Activated naive CD4-positive, alpha-beta T cell treated with anti-CD3 and anti-CD28 coated beads for 36 hours (primary cell): Measurements from ENCODE around the gene RAD17. TPM values are rescaled to one million over a fixed set of nuclear protein-coding genes. Genes with fewer than 3 reads are reported as not detected.
"Not testable (repeated sequence)": the region's sequence is repeated elsewhere in the genome, so short reads cannot be mapped to it uniquely, and the experiment has no call there.

Source experiments
- CTCF ChIA-PET: fragments of 350-600 bp; sonication (Branson Sonifier 250); formaldehyde crosslinking; loops from one replicate; lab custom pipeline; 2021; ENCODE audit warnings: antibody characterized with exemption; lab: Charles Lee
- DNase-seq: peaks from one replicate; pipeline ENCODE4 v3.0.0-alpha.2; 2020
- H3K27ac Mint-ChIP-seq: one replicate; pipeline ENCODE4 v1.8.0; 2021; ENCODE audit warnings: mild to moderate bottlenecking, mixed read lengths
- H3K27me3 Mint-ChIP-seq: one replicate; pipeline ENCODE4 v1.8.0; 2021; ENCODE audit warnings: low read depth, mixed read lengths
- H3K36me3 Mint-ChIP-seq: one replicate; pipeline ENCODE4 v1.8.0; 2021; ENCODE audit warnings: low read depth, mixed read lengths
- H3K4me1 Mint-ChIP-seq: one replicate; pipeline ENCODE4 v1.8.0; 2021; ENCODE audit warnings: low read depth, mixed read lengths
- H3K4me3 Mint-ChIP-seq: one replicate; pipeline ENCODE4 v1.8.0; 2021; ENCODE audit warnings: mild to moderate bottlenecking, moderate library complexity, mixed read lengths
- H3K9me3 Mint-ChIP-seq: one replicate; pipeline ENCODE4 v1.8.0; 2021; ENCODE audit warnings: mixed read lengths
- intact Hi-C: fragments of 100-400 bp; cut with micrococcal nuclease; formaldehyde crosslinking; loops from one replicate; pipeline ENCODE4 v1.15.1; 2023
- total RNA-seq, 2 experiments: library from RNA; stranded (reverse); gene quantifications; one replicate each; pipeline ENCODE4 v1.2.3, GENCODE V29; 2021

RAD17 gene
- total RNA-seq, 2 experiments from 2014 or later: 24.1 to 26.2 TPM

DNA sequence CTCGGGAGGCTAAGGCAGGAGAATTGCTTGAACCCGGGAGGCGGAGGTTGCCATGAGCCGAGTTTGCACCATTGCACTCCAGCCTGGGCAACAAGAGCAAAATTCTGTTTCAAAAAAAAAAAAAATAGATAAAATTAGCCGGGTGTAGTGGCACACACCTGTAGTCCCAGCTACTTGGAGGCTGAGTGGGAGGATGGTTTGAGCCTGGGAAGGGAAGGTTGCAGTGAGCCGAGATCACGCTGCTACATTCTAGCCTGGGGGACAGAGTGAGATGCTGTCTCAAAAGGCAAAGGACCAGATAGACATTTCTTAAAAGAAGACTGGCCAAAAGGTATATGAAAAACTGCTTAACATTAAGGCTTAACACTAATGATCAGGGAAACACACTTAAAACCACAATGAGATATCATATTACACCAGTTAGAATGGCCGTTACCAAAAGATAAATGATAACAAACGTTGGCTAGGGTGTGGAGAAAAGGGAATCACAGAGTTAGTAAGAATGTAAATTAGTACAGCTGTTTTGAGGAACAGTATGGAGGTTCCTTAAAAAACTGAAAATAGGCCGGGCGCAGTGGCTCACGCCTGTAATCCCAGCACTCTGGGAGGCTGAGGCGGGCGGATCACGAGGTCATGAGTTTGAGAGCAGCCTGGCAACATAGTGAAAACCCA, 35.2 kb downstream of the RAD17 start:
- H3K27ac Mint-ChIP-seq: no peak overlapping the region
- H3K27me3 Mint-ChIP-seq: no peaks in the 10 kb centered on the region
- H3K4me3 Mint-ChIP-seq: no peak overlapping the region
- peaks cover 36% of the 10 kb centered on the region for H3K36me3 Mint-ChIP-seq
- H3K9me3 Mint-ChIP-seq: peaks cover 2% of the 10 kb centered on the region
- intact Hi-C loops: no loop called here
- CTCF ChIA-PET: interaction anchor here (0.6 to 1.0 kb wide), 2 partner anchors 27 to 311 kb away, joined by 3 to 4 read pairs; partner anchors contain the start of gene SLC30A5
- no peak for DNase-seq
- no peaks in the 10 kb centered on the region for H3K4me1 Mint-ChIP-seq

DNA sequence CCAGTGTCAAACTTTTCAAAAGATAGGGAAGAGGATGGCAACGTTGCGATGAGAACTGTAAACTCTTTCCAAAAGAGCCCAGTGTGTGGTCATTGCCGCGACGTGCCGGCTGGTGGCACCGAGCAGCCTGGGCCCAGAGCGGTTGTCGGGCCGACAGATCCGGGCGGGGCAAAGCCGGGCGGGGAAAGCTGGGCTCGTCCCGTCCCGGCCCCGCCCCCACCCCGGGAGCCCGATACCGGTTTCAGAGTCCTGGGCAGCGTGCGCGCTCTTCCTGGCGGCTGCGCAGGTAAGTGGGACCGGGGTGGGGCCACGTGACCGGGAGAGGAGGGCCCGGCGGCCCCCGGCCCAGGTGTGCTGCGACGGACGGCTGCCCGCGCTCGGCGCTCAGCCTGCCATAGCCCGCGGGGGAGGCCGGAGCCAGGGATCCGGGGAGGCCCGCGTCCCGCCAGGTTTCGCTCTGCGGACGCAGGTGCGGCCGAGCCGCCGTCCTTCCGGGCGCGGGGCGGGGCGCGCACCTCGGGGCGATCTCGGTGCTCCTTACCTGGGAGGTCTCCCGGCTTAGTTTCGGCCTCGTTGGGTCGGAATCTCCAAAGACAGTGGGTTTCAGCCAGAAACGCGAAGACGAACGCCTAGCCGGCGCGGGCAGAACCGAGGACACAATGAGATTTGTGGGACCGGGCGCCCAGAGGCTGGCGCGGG, 45.4 kb downstream of the RAD17 start, which contains the start of gene MARVELD2:
TSS of gene MARVELD2 (plus strand) at position 232 of the 699 bp plus-strand sequence. CDS start 4,270 bp downstream, outside the sequence.
- H3K27ac Mint-ChIP-seq: no peak within 1 kb of the TSS
- peak; percentile 58 for DNase-seq
- H3K36me3 Mint-ChIP-seq: peaks cover 8% of the 10 kb centered on the region
- no peaks in the 10 kb centered on the region for H3K27me3 Mint-ChIP-seq
- no peaks in the 10 kb centered on the region for H3K9me3 Mint-ChIP-seq
- peaks cover 2% of the 10 kb centered on the region for H3K4me1 Mint-ChIP-seq
- intact Hi-C loops: no loop called here
- CTCF ChIA-PET: no interaction called here
- H3K4me3 Mint-ChIP-seq: peak within 1 kb of the TSS; percentile 52

DNA sequence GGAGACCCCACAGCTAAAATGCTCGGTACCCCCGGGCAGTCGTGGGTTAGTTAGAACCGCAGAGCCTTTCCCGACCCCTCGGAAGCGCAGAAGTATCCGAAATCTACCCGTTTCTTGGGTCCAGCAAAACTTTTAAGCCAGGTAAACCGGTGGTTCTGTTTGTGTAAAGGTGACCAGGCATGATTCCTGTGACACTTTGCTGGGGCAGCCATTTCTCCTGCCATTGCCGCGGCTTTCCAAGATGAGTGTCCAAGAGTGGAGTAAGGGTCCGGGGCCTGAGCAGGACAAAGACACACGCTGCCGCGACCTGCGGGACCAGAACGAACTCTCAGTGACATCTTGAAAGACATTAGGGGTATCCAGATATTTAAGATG, 46.0 kb downstream of the RAD17 start:
- DNase-seq: no peak
- peaks cover 2% of the 10 kb centered on the region for H3K4me1 Mint-ChIP-seq
- H3K9me3 Mint-ChIP-seq: no peaks in the 10 kb centered on the region
- H3K27me3 Mint-ChIP-seq: no peaks in the 10 kb centered on the region
- H3K36me3 Mint-ChIP-seq: peaks cover 8% of the 10 kb centered on the region
- intact Hi-C loops: no loop called here
- peak overlapping the region; percentile 52 for H3K4me3 Mint-ChIP-seq
- CTCF ChIA-PET: no interaction called here
- H3K27ac Mint-ChIP-seq: no peak overlapping the region

- no peak for DNase-seq
- peaks cover 2% of the 10 kb centered on the region for H3K4me1 Mint-ChIP-seq
- peak overlapping the region; percentile 7 for H3K4me3 Mint-ChIP-seq
- intact Hi-C loops: no loop called here
- no peak overlapping the region for H3K27ac Mint-ChIP-seq
- peaks cover 7% of the 10 kb centered on the region for H3K36me3 Mint-ChIP-seq
- CTCF ChIA-PET: no interaction called here
- H3K9me3 Mint-ChIP-seq: no peaks in the 10 kb centered on the region
- H3K27me3 Mint-ChIP-seq: no peaks in the 10 kb centered on the region
Observed at GRCh38 chr5:69416180-69416579, 46.6 kb downstream of the RAD17 start.

- intact Hi-C loops: no loop called here
- no peaks in the 10 kb centered on the region for H3K9me3 Mint-ChIP-seq
- CTCF ChIA-PET: no interaction called here
Observed at GRCh38 chr5:69416699-69417098, 47.1 kb downstream of the RAD17 start.

DNA sequence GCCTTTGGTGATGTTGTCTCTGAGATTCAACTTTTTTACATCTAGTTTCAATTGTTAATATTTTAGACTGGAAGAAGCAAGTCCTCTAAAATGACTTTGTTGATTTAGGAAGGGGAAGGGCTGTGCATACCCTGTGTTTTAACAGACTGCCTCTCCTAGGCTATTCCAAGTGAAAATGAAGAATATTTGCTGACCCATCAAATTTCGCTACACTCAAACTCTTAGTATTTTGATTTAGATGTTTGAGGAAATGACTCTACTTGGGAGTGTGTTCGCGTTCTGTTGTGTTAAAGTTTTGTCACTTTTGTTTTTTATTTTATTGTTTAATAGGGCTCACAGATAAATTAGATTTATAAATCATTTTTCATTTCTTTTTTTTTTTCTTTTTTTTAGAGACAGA, 48.9 kb downstream of the RAD17 start:
- Mint-ChIP-seq H3K9me3 (peaks cover 3% of the 10 kb centered on the region), H3K36me3 (peaks cover 2% of the 10 kb centered on the region), H3K27me3 (no peaks in the 10 kb centered on the region), H3K4me1 (peaks cover 2% of the 10 kb centered on the region), H3K27ac (no peak overlapping the region), H3K4me3 (no peak overlapping the region)
- no peak for DNase-seq
- CTCF ChIA-PET: no interaction called here
- intact Hi-C loops: no loop called here

More at GRCh38 chr5:69416699-69417098, 47.1 kb downstream of the RAD17 start:
- Mint-ChIP-seq H3K4me3 (no peak overlapping the region), H3K4me1 (peaks cover 2% of the 10 kb centered on the region), H3K27ac (no peak overlapping the region), H3K36me3 (peaks cover 3% of the 10 kb centered on the region), H3K27me3 (no peaks in the 10 kb centered on the region)
- no peak for DNase-seq

DNA sequence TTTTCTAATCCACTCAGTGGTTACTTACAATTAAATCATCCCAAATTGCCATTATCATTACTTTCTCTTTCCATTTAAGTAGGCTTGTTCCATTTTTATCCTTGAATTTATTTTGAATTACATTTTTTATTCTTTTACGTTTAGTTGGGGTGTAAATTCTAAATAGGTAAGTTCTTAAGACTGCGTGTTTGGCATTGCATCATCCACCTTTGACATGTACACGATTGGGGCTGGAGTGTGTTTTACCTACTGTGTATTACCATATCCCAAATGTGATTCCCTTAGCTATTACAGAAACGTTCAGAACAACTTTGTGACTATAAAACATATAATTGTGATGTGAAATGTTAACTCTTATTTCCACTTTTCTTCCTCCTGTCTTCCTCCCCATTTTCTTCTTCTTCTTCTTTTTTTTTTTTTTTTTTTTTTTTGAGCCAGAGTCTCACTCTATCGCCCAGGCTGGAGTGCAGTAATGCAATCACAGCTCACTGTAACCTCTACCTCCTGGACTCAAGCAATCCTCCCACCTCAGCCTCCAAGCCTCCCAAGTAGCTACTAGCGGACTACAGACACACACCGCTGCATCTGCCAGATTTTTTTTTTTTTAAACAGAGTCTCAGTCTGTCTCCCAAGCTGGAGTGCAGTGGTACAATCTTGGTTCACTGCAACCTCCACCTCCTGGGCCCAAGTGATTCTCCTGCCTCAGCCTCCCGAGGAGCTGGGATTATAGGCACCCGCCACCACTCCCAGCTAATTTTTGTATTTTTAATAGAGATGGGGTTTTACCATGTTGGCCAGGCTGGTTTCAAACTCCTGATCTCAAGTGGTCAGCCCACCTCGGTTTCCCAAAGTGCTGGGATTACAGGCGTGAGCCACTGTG, 62.0 kb downstream of the RAD17 start:
- peaks cover 1% of the 10 kb centered on the region for H3K36me3 Mint-ChIP-seq
- intact Hi-C loops: no loop called here
- no peaks in the 10 kb centered on the region for H3K27me3 Mint-ChIP-seq
- DNase-seq: no peak
- CTCF ChIA-PET: interaction anchor here (0.6 kb wide), 1 partner anchor 932 kb away, joined by 4 read pairs; no protein-coding TSS in a partner anchor
- no peak overlapping the region for H3K27ac Mint-ChIP-seq
- no peak overlapping the region for H3K4me3 Mint-ChIP-seq
- H3K9me3 Mint-ChIP-seq: no peaks in the 10 kb centered on the region
- H3K4me1 Mint-ChIP-seq: no peaks in the 10 kb centered on the region

GRCh38 chr5:69432412-69433206, 63.0 kb downstream of the RAD17 start:
- Mint-ChIP-seq H3K4me3 (no peak overlapping the region), H3K27ac (no peak overlapping the region), H3K9me3 (no peaks in the 10 kb centered on the region), H3K27me3 (no peaks in the 10 kb centered on the region), H3K4me1 (no peaks in the 10 kb centered on the region), H3K36me3 (peaks cover 1% of the 10 kb centered on the region)
- intact Hi-C loops: no loop called here
- CTCF ChIA-PET: interaction anchor here (0.7 kb wide), 1 partner anchor 26 kb away, joined by 5 read pairs; no protein-coding TSS in a partner anchor
- DNase-seq: no peak

DNA sequence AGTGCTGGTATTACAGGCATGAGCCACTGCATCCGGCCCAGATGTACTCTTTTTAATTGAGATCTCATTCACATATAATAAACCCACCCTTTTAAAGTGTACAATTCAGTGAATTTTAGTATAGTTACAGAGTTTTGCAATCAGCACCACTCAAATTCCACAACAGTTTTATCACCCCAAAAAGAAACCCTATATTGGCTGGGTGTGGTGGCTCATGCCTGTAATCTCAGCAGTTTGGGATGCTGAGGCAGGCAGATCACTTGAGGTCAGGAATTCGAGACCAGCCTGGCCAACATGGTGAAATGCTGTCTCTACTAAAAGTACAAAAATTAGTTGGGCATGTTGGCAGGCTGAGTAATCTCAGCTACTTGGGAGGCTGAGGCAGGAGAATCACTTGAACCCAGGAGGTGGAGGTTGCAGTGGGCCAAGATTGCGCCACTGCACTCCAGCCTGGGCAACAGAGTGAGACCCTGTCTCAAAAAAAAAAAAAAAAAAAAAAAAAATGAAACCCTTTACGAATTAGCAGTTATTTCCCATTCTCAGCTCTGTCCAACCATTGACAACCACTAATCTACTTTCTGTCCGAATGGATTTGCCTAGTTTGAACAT, 65.8 kb downstream of the RAD17 start:
- H3K4me1 Mint-ChIP-seq: not testable (repeated sequence)

DNA sequence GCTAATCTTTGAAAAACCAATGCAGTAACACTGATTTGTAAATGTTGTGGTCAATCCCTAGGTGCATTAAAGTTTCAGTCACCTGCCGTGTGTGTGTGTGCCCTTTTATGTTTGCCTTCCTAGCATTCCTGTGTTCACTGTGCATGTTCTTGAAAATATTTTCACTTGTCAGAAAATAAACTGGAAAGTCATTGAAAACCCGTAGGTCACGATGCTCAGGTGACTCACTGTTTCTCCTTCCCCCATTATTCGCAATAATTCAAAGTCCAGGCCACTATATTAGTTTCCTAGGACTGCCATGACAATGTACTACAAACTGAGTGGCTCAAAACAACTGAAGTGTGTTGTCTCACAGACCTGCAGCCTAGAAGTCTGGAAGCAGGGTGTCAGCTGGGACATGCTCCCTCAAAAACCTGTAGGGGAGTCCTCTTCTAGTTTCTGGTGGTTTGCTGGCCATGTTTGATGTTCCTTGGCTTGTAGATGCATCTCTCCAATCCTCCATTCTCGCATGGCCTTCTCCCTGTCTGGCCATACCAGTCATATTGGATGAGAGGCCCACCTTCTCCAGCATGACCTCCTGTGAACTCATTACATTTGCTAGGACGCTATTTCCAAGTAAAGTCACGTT, 74.6 kb downstream of the RAD17 start:
- no peak for DNase-seq
- Mint-ChIP-seq H3K27ac (no peak overlapping the region), H3K36me3 (no peaks in the 10 kb centered on the region), H3K9me3 (no peaks in the 10 kb centered on the region), H3K4me1 (no peaks in the 10 kb centered on the region), H3K27me3 (no peaks in the 10 kb centered on the region), H3K4me3 (no peak overlapping the region)
- CTCF ChIA-PET: interaction anchor here (1.0 kb wide), 1 partner anchor 350 kb away, joined by 4 read pairs; the partner anchor contains the start of gene SLC30A5
- intact Hi-C loops: no loop called here

More for the DNA sequence above, 65.8 kb downstream of the RAD17 start:
- H3K4me3 Mint-ChIP-seq, intact Hi-C loops, H3K27ac Mint-ChIP-seq, CTCF ChIA-PET, DNase-seq, H3K36me3 Mint-ChIP-seq, H3K9me3 Mint-ChIP-seq, H3K27me3 Mint-ChIP-seq: not testable (repeated sequence)

DNA sequence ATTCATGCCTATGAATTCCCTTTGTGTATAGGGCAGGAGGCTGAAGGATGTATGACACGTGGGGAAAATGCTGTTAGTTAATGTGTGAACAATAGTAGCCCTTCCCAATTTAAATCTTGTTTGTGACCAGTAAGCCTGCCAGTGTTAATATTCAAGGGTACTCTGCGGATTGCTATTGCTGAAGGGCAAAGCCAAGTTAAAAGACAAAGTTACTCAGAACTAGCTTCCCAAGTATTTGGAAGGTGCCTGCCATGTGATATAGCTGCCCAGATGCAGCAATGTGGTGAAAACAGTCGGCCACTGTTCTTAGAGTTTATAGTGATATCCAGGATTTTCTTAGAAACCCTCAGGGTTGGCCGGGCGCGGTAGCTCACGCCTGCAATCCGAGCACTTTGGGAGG, 79.9 kb downstream of the RAD17 start:
- intact Hi-C loops: no loop called here
- no peak for DNase-seq
- Mint-ChIP-seq H3K36me3 (no peaks in the 10 kb centered on the region), H3K4me1 (no peaks in the 10 kb centered on the region), H3K4me3 (no peak overlapping the region), H3K27me3 (no peaks in the 10 kb centered on the region), H3K27ac (no peak overlapping the region), H3K9me3 (no peaks in the 10 kb centered on the region)
- CTCF ChIA-PET: interaction anchor here (0.7 kb wide), 1 partner anchor 356 kb away, joined by 3 read pairs; no protein-coding TSS in a partner anchor
